ENCODE results near the gene SLC48A1.

- TF ChIP-seq CTCF (IDR thresholded peaks at IDR 0.05), result no peak
- peak in 2 of 3 donors; percentile 14 to 49 for TF ChIP-seq POLR2AphosphoS5 (IDR thresholded peaks at IDR 0.05)
Observed at GRCh38 chr12:47811581-47812484, 38.8 kb downstream of the SLC48A1 start.
